Neutrophil (primary cell): ENCODE data around the gene SPG7.

ENCODE experiments used
- H3K27ac ChIP-seq: fragments of 200-600 bp; sonication (generic); 2 replicates; pipeline ENCODE4 v1.5.1; 2016; ENCODE audit warnings: mild to moderate bottlenecking, moderate library complexity
- H3K27me3 ChIP-seq: fragments of 200-600 bp; sonication (generic); 2 replicates; pipeline ENCODE4 v1.6.0; 2016; ENCODE audit warnings: mild to moderate bottlenecking
- H3K36me3 ChIP-seq: fragments of 200-600 bp; sonication (generic); 2 replicates; pipeline ENCODE4 v1.5.1; 2017
- H3K4me1 ChIP-seq, 2 experiments: fragments of 200-600 bp in 1 of 2; sonication (generic) in 1 of 2; 1 replicate in 1 of 2; 2 replicates in 1 of 2; pipeline versions ENCODE4 v1.5.1 to v1.6.1; 2013 to 2016; ENCODE audit warnings: low read depth in 1 of 2, low read length in 1 of 2, mild to moderate bottlenecking in 1 of 2, moderate library complexity in 1 of 2; ENCODE audit not compliant: control insufficient read depth in 1 of 2, insufficient read depth in 1 of 2
- H3K4me3 ChIP-seq, 2 experiments: fragments of 200-600 bp in 1 of 2; sonication (generic) in 1 of 2; 1 replicate in 1 of 2; 2 replicates in 1 of 2; pipeline ENCODE4 v1.5.1; 2013 to 2016; ENCODE audit warnings: low read depth in 1 of 2, low read length in 1 of 2, mild to moderate bottlenecking in 1 of 2, moderate library complexity in 1 of 2
- H3K9me3 ChIP-seq: fragments of 200-600 bp; sonication (generic); 2 replicates; pipeline ENCODE4 v1.5.1; 2016
- TF ChIP-seq, protein P1 (sequence below): fragments of 200-600 bp; sonication (generic); IDR thresholded peaks from 2 replicates; pipeline ENCODE4 v1.5.1; 2016; ENCODE audit warnings: antibody characterized with exemption

Gene SPG7

GRCh38 chr16:89519881-89520280 lies 11.7 kb downstream of the SPG7 start:
- Histone ChIP-seq H3K27ac (no peak overlapping the region), H3K4me1 (no peaks in the 10 kb centered on the region), H3K9me3 (no peaks in the 10 kb centered on the region), H3K4me3 (no peak overlapping the region), H3K27me3 (no peaks in the 10 kb centered on the region), H3K36me3 (peaks cover 80% of the 10 kb centered on the region)
- TF ChIP-seq, protein P1, sequence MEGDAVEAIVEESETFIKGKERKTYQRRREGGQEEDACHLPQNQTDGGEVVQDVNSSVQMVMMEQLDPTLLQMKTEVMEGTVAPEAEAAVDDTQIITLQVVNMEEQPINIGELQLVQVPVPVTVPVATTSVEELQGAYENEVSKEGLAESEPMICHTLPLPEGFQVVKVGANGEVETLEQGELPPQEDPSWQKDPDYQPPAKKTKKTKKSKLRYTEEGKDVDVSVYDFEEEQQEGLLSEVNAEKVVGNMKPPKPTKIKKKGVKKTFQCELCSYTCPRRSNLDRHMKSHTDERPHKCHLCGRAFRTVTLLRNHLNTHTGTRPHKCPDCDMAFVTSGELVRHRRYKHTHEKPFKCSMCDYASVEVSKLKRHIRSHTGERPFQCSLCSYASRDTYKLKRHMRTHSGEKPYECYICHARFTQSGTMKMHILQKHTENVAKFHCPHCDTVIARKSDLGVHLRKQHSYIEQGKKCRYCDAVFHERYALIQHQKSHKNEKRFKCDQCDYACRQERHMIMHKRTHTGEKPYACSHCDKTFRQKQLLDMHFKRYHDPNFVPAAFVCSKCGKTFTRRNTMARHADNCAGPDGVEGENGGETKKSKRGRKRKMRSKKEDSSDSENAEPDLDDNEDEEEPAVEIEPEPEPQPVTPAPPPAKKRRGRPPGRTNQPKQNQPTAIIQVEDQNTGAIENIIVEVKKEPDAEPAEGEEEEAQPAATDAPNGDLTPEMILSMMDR = no peak

- peaks cover 88% of the 10 kb centered on the region for H3K36me3 ChIP-seq
- TF ChIP-seq, protein P1 = no peak
- H3K4me3 ChIP-seq = no peak overlapping the region
- no peak overlapping the region for H3K27ac ChIP-seq
- H3K4me1 ChIP-seq = no peaks in the 10 kb centered on the region
- H3K9me3 ChIP-seq = no peaks in the 10 kb centered on the region
- H3K27me3 ChIP-seq = no peaks in the 10 kb centered on the region
Measured at GRCh38 chr16:89522287-89522686, 14.1 kb downstream of the SPG7 start.

DNA sequence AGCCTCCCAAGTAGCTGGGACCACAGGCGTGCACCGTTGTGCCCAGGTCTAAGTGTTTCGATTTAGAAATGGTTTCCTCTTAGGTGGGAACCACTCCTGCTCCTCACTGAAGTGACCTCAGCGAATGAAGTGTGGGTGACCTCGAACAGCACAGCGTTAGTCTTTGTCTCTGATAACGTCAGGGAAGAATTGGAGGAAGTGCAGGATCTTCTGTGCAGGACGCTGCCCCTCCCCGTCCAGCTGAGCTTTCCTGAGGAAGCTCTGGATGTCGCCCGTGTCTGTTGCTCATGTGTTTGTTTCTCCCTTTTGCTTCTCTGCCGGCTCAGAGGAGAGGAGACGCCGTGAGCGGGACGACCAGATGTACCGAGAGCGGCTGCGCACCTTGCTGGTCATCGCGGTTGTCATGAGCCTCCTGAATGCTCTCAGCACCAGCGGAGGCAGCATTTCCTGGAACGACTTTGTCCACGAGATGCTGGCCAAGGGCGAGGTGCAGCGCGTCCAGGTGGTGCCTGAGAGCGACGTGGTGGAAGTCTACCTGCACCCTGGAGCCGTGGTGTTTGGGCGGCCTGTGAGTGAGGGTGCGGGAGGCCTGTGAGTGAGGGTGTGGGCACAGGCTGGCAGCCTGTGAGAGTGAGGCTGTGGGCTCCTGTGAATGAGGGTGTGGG lies 15.6 kb downstream of the SPG7 start:
- H3K27ac ChIP-seq = no peak overlapping the region
- no peak overlapping the region for H3K4me3 ChIP-seq
- no peaks in the 10 kb centered on the region for H3K9me3 ChIP-seq
- H3K36me3 ChIP-seq = peaks cover 84% of the 10 kb centered on the region
- H3K27me3 ChIP-seq = no peaks in the 10 kb centered on the region
- no peaks in the 10 kb centered on the region for H3K4me1 ChIP-seq
- TF ChIP-seq, protein P1 = no peak

GRCh38 chr16:89525146-89525913 lies 17.1 kb downstream of the SPG7 start:
- H3K9me3 ChIP-seq = no peaks in the 10 kb centered on the region
- H3K27ac ChIP-seq = no peak overlapping the region
- H3K27me3 ChIP-seq = no peaks in the 10 kb centered on the region
- peaks cover 91% of the 10 kb centered on the region for H3K36me3 ChIP-seq
- no peak overlapping the region for H3K4me3 ChIP-seq
- no peaks in the 10 kb centered on the region for H3K4me1 ChIP-seq
- TF ChIP-seq, protein P1 = no peak

DNA sequence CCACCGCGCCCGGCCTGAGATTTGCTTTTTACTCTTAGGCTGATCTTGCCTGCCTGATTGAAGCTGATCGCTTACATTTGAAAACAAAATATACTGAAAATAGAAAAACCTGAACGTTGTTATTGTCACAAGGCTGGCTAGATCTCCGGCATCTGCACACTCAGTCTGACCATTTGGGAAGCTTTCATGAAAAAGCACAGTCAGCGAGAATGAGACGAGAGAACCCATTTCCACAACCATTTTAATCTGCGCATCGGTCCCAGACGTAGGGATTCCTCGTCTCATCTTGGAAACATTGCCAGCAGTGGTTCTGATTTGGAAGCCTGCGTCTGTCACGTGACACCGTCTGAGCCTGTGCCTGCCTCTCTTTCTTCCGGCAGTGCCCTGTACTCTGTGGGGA lies 20.9 kb downstream of the SPG7 start:
- Histone ChIP-seq H3K36me3 (peaks cover 77% of the 10 kb centered on the region), H3K27me3 (no peaks in the 10 kb centered on the region), H3K9me3 (no peaks in the 10 kb centered on the region), H3K4me1 (peaks cover 24 to 25% of the 10 kb centered on the region in 2 experiments), H3K4me3 (no peak overlapping the region), H3K27ac (no peak overlapping the region)
- TF ChIP-seq, protein P1 = no peak
